IPS-18c (cell line): ENCODE results near the gene SRF.

Experiments used
- H3K4me3 ChIP-seq: 2 replicates; pipeline ENCODE4 v1.7.0; 2013; ENCODE audit warnings: low read depth, mild to moderate bottlenecking, low read length, moderate library complexity; ENCODE audit not compliant: insufficient read depth
- H3K9me3 ChIP-seq: one replicate; pipeline ENCODE4 v1.6.1; 2013; ENCODE audit warnings: mild to moderate bottlenecking, low read length, moderate library complexity; ENCODE audit not compliant: control insufficient read depth, insufficient read depth

The SRF gene

DNA sequence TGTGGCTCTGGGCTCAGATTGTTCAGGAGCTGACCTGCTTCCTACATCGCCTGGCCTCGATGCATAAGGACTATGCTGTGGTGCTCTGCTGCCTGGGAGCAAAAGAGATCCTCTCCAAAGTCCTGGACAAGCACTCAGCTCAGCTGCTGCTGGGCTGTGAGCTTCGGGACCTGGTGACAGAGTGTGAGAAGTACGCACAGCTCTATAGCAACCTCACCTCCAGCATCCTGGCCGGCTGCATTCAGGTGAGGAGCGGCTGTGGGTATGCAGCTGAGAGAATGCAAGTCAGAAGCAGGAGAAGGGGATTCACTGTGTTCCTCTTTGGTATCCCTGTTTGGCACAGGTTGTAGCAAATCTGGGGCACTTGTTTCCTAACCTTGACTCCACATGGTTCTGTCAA is 28.8 kb downstream of the SRF start:
- no peaks in the 10 kb centered on the region for H3K9me3 ChIP-seq

GRCh38 chr6:43200541-43200940 is 29.5 kb downstream of the SRF start:
- H3K4me3 ChIP-seq = no peak overlapping the region
- H3K9me3 ChIP-seq = no peaks in the 10 kb centered on the region

More for the DNA sequence above, 28.8 kb downstream of the SRF start:
- no peak overlapping the region for H3K4me3 ChIP-seq

GRCh38 chr6:43202451-43202850 is 31.4 kb downstream of the SRF start:
- H3K4me3 ChIP-seq = no peak overlapping the region
- no peaks in the 10 kb centered on the region for H3K9me3 ChIP-seq

DNA sequence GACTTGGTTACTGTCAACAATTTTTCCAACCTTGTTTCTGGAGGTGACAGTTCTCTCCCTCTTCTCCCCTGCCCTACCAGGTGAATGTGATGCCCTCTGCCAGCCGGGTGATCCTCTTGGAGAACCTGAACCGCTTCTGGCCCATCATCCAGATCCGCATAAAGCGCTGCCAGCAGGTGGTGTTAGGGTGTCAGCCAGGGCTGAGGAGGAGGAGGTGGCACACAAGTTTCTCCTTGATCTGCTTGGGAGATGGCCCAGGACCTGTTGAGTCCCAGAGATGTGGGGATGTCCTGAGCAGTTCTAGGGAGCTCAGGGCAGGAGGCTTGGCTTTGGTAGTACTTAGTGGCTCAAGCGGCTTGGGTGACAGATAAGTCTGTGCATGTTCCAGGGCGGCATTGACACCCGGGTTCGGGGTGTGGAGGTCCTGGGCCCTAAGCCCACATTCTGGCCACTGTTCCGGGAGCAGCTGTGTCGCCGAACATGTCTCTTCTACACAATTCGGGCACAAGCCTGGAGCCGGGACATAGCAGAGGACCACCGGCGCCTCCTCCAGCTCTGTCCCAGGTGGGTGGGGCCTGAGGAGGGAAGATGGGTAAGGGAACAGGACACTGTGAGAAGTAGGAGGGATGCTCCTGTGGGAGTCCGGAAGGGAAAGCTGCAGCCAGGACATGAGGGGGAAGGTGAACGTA is 32.1 kb downstream of the SRF start:
- no peak overlapping the region for H3K4me3 ChIP-seq
- H3K9me3 ChIP-seq = no peaks in the 10 kb centered on the region

DNA sequence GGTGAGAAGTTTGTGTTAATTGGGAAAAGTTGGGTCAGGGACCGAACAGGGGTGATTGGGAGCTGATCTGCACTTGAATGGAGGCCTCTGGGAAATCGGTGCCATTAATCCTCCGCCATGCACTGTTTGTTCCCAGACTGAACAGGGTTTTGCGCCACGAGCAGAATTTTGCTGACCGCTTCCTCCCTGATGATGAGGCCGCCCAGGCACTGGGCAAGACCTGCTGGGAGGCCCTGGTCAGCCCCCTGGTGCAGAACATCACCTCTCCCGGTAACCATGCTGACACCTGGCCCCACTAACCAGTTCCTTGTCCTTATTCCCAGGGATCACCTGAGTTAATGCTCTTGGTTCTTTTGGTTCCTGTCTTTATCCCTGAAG is 32.6 kb downstream of the SRF start:
- Histone ChIP-seq H3K9me3 (no peaks in the 10 kb centered on the region), H3K4me3 (no peak overlapping the region)

GRCh38 chr6:43204271-43205105 is 33.4 kb downstream of the SRF start:
- no peak overlapping the region for H3K4me3 ChIP-seq
- no peaks in the 10 kb centered on the region for H3K9me3 ChIP-seq

DNA sequence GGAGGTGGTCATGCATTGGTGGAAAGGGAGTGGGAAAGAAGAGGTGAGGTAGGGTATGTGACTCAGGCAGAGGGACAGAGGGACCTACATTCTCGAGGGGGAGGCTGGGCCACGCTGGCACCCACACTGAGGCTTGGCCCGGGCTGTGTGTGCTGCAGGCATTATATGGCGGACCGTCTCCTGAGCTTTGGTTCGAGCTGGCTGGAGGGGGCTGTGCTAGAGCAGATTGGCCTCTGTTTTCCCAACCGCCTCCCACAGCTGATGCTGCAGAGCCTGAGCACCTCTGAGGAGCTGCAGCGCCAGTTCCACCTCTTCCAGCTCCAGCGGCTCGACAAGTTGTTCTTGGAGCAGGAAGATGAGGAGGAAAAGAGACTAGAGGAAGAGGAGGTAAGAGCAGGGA is 34.8 kb downstream of the SRF start:
- no peaks in the 10 kb centered on the region for H3K9me3 ChIP-seq
- H3K4me3 ChIP-seq = no peak overlapping the region

GRCh38 chr6:43207286-43207685 is 36.2 kb downstream of the SRF start:
- no peaks in the 10 kb centered on the region for H3K9me3 ChIP-seq
- no peak overlapping the region for H3K4me3 ChIP-seq

GRCh38 chr6:43211955-43212354 is 40.9 kb downstream of the SRF start:
- no peak overlapping the region for H3K4me3 ChIP-seq
- H3K9me3 ChIP-seq = no peaks in the 10 kb centered on the region

DNA sequence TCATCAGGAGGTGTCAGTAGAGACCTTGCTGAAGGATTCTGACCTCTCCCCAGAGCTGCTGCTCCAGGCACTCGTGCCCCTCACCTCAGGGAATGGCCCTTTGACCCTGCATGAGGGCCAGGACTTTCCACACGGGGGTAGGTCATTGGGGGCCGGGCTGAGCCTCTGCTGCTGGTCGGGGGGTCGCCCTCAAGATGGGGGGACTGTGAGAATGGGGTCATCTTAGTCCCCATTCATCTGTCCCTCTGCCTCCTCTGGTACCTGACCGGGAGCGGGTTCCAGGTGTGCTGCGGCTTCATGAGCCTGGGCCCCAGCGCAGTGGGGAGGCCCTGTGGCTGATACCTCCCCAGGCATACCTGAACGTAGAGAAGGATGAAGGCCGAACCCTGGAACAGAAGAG is 42.4 kb downstream of the SRF start:
- H3K9me3 ChIP-seq = no peaks in the 10 kb centered on the region
- H3K4me3 ChIP-seq = no peak overlapping the region

GRCh38 chr6:43215066-43215465 is 44.0 kb downstream of the SRF start:
- Histone ChIP-seq H3K4me3 (no peak overlapping the region), H3K9me3 (no peaks in the 10 kb centered on the region)

DNA sequence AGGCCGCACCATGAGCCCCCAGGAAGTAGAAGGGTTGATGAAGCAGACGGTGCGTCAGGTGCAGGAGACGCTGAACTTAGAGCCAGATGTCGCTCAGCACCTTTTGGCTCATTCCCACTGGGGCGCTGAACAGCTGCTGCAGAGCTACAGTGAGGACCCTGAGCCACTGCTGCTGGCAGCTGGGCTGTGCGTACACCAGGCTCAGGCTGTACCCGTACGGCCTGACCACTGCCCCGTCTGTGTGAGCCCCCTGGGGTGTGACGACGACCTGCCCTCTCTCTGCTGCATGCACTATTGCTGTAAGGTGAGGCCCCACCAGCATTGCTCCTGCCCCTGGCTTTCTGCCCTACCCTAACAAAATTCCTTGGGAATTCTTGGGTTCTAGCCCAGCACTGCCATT is 45.1 kb downstream of the SRF start:
- H3K9me3 ChIP-seq = no peaks in the 10 kb centered on the region
- no peak overlapping the region for H3K4me3 ChIP-seq

- Histone ChIP-seq H3K4me3 (no peak overlapping the region), H3K9me3 (no peaks in the 10 kb centered on the region)
Observed at GRCh38 chr6:43217351-43217750, 46.3 kb downstream of the SRF start.

- H3K9me3 ChIP-seq = no peaks in the 10 kb centered on the region
- H3K4me3 ChIP-seq = no peak overlapping the region
Observed at GRCh38 chr6:43219119-43219518, 48.0 kb downstream of the SRF start.

- Histone ChIP-seq H3K9me3 (no peaks in the 10 kb centered on the region), H3K4me3 (no peak overlapping the region)
Observed at GRCh38 chr6:43219814-43220213, 48.7 kb downstream of the SRF start.

- no peaks in the 10 kb centered on the region for H3K9me3 ChIP-seq
Observed at GRCh38 chr6:43220439-43220951, 49.4 kb downstream of the SRF start.

DNA sequence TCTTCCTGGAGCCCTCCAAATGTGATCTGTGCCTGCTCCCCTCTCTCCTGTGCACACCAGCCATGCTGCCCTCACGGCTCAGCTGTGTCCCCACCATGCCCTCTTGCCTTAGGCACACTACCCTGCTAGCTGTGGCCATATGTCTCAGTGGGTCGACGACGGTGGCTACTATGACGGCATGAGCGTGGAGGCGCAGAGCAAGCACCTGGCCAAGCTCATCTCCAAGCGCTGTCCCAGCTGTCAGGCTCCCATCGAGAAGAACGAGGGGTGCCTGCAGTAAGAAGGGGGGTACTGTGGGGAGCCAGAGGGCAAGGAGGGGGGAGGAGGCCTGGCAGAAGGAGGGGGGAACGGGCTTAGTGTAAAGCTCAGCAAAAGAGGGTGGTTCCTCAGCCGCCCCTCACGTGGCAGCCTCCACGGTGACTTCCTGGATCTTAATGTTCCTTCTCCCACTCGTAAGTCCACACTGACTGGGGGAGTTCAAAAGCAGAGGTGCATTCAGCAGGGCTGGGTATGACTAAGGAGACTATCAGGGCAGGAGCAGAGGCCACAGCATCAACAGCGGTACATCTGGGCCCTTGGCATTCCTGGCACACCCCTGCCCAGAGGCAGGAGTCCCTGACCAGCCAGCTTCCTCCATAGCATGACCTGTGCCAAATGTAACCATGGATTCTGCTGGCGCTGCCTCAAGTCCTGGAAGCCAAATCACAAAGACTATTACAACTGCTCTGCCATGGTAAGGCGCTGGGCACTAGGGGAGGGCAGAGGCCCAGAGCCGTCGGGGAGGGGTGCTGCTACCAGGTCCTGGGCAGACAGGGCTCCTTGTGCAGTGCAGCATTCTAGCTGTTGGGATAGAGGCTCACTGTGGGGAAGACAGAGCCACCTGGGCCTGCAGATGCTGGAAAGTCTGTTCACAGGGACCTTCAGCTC is 50.2 kb downstream of the SRF start:
- no peaks in the 10 kb centered on the region for H3K9me3 ChIP-seq
- H3K4me3 ChIP-seq = no peak overlapping the region

More at GRCh38 chr6:43220439-43220951, 49.4 kb downstream of the SRF start:
- H3K4me3 ChIP-seq = no peak overlapping the region
